GM19351 (cell line): ENCODE results near the gene NAPSA.
A peak's percentile ranks its signal among the peaks of the same experiment; 100 is the strongest.
"Not testable (repeated sequence)": the region's sequence is repeated elsewhere in the genome, so short reads cannot be mapped to it uniquely, and the experiment has no call there.

Experiments used
- ATAC-seq: cut with Tn5 transposase; IDR thresholded peaks from one replicate; pipeline ENCODE4 v1.9.1; 2021; ENCODE audit warnings: mild to moderate bottlenecking, moderate library complexity; ENCODE audit not compliant: unreplicated experiment

NAPSA gene

DNA sequence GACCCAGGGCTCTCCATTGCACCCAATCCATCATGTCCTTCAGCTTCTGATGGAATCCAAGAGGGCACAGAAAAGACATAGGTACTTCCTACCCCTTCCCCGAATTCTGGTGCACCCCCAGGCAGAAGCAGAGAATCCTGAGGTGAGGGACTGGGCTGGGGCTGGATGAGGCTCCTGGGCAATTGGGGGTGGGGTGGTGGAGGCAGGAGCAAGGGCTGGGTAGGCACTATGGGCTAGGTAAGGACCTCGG lies 33.5 kb downstream of the NAPSA start:
- no peak for ATAC-seq

DNA sequence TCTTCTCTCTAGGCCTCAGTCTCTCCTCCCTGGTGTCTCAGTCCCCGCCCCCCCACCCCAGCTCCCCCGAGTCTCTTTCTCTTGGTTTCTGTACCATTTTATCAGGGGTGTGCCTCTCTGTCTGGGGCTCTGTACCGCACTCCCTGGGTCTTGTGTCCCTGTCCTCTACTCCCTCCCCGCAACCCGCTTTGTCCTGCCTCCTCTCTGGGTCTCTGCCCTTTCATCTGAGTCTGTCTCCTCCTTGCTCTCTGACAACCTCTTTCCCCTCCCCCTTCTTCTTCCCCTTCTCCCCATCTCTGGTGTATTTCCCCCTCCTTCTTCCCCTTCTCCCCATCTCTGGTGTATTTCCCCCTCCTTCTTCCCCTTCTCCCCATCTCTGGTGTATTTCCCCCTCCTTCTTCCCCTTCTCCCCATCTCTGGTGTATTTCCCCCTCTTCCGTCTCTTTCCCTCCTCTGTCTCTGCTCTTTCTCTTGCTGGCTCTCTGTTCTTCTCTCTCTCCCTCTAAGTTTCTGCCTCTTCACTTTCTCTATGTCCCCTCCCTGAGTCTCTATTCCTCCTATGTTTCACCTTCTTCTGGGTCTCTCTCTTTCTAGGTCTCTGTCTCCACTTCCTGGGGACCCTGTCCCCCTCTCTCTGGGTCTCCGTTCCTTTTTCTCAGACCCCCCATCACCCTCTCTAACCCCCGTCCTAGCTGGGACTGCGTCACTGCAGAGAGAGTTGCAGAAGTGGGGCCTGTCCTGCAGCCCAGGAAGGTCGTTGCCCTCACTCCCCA lies 34.0 kb downstream of the NAPSA start:
- no peak for ATAC-seq

DNA sequence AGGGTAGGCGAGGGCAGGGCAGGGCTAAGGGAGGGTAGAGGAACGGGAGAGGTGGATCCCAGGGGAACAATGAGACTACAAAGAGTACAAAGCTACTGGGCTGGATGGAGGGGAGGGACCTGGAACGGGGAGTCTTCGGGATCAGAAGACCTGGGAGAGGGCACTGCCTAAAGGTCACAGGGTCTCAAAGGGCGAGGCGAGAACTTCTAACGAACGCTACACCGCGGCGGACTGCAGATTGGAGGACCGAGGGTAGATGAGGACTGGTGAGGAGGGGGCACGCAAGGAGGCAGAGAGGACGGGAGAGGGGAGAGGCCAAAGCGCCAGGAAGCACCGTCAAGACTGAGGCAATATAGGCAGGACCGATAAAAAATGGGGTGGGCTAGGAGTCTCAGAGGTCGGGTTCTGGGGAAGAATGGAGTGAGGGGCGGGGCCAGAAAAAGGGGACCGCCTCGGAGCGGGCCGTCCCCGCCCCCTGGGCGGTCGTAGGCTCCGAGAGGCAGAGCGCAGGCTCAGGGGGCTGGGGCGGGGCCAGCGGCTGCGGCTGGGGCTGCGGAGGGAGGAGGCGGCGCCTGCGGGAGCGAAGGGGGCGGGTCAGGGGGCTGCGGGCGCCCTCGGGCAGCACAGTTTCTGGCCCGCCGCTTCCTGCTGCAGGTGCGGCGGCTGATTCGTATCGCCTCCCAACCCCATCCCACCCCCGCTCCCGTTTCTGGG lies 34.9 kb downstream of the NAPSA start:
- ATAC-seq = peak; percentile 28

DNA sequence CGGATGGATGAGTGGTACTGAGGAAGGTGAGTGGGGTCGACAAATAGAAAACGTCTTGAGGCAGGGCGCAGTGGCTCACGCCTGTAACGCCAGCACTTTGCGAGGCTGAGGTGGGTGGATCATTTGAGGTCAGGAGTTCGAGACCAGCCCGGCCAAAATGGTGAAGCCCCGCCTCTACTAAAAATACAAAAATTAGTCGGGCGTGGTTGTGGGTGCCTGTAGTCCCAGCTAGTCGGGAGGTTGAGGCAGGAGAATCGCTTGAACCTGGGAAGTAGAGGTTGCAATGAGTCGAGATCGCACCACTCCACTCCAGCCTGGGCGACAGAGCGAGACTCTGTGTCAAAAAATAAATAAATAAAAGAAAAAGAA lies 35.5 kb downstream of the NAPSA start:
- ATAC-seq = not testable (repeated sequence)

DNA sequence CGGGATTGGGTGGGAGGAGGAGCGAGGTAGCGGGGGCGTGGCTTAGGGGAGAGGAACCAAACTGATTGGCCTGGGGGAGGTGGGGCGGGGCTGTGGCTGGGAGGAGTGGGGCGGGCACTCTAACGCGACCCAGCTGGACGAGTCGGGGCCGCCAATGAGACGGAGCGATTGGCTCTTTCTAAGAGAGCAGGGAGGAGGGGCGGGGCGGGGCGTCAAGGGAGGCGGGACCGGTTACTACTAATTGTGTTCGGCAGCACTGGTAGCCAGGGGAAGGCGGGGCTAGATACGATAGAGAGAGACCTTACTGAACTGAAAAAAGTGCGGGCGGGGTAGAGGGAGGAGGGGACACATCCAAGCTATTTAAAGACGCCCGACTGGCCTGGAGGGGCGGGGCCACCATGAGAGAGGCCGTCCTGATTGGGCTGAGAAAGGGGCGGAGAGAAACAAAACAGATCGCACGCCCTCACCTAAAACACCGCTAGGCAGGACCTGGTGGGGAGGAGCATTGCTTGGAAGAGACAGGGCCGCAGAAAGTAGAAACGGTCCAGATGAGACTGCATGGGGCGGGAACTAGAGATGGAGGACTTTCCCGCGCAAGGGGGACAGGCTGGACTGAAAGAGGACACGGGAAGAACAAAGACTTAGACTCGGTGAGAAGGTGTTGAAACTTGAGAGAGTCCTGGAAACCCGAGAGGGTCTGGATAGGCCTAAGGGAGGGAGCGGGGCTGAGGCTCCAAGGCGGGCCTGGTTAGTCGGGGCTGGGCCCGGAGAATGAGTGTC lies 36.1 kb downstream of the NAPSA start, which contains the start of gene KCNC3:
Gene KCNC3, minus strand, starts transcription at position 232 of the 780 bp plus-strand sequence. CDS start 295 bp downstream, outside the sequence.
- ATAC-seq = peak; percentile 55

DNA sequence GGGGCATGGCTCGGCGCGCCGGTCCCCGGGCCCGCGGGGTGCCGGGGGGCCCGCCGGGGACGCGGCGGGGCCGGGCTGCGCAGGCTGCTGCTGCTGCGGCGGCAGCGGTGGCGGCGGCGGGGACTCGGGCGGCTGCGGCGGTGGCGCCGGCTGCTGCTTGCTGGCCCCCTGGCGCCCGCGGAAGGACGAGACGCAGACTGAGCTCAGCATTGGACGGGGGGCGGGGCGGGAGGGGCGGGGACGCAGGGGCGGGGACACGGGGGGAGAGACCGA lies 36.6 kb downstream of the NAPSA start:
- ATAC-seq = peak; percentile 12

DNA sequence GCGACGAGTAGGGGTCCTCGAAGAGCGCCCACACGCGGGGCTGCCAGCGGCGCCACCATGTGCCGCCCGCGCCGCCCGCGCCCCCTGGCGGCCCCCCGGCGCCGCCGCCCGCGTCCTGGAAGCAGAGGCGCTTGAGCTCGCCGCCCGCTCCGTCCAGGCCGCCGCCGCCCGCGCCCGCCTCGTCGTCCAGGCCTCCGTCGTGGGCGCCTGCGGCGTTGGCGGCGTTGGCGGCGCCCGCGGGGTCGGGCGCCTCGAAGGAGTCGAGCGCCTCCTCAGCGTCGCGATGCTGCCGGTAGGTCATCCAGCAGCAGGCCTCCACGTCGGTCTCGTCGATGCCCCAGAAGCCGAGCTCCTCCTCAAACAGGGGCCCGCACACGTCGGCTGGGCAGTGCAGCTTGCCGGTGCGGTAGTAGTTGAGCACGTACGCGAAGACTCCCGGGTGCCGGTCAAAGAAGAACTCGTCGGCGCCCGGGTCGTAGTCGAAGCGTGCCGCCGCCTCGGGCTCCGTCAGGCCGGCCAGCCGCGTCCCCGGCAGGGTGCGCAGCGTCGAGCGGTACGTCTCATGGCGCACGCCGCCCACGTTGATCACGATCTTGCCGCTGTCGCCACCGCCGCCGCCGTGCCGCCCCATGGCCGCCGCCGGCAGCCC lies 37.1 kb downstream of the NAPSA start:
- no peak for ATAC-seq

DNA sequence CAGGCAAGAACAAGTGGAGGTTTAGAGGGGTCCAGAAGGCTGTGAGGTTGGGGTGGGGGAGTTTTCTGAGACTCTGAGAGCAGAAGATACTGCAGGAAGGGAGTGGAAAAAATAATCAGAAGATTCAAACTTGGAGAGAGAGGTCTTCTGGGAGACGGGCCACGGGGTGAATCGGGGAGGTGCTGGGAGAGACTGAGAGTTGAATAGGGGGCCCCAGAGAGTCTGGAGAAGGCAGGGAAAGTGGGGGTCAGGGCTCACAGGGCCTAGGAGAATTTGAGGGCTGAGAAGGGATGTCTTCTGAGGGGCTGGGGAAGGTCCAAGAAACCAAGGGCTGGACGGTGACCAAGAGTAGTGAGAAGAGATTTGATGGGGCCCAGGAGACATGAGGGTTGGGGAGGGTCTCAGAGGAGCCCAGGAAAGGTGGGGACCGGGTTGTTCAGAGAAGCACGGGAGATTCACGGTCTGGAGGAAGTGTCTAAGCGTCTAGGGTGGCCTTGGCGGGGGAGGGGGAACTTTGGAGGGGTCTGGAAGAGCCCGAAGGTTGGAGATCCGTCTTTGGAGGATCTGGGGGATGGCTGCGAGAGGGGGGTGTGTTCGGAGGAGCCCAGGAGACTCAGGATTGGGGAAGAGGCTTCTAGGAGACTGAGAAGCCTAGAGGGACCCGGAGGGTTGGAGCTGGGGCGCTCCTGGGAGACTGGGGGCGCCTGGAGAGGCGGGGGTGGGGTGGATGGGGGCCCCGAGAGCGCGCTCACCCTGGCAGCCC lies 37.8 kb downstream of the NAPSA start:
- ATAC-seq = no peak

DNA sequence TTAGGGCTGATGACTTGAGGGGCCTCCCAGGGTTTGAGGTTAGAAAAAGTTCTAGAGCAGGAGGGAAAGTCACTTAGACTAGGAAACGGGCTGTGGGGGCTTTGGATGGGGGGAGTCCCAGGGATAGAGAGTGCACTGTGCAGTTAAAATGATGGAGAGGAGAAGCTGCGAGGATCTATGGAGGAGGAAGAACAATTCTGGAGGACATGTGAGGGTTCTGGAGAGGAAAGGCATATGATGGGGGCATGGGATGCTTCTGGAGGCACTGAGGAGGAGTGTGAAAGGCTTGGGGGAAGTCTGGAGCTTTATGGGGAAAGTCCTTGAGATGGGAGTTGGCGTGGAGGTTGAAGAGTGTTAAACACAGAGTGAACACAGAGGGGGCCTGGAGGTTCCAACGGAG lies 38.4 kb downstream of the NAPSA start:
- ATAC-seq = no peak

DNA sequence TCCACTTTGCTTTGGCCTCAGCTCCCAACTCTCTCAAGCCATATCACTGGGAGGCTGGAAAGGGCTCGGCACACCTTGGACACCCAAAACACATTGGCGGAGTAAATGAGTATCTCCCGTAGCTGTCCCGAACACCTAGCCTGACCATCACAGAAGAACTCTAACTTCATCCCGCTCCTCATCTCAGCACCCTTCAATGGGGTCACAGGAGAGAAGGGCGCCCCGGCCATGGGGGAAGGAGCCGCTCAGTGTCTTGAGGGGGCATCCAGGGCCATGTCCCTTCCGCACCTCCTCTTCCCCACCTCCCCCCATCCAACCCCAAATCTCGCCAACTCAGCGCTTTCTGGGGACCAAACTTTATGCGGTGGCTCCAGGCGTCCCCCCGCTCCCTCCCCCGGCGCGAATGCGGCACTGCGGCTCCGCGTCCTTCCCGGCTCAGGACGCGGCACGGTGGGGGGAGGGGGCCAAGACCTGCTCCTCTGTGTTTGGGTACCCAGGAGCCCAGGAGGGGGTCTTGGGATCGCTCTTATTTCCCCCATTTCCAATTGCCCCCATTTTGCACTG lies 39.3 kb downstream of the NAPSA start:
- ATAC-seq = no peak

DNA sequence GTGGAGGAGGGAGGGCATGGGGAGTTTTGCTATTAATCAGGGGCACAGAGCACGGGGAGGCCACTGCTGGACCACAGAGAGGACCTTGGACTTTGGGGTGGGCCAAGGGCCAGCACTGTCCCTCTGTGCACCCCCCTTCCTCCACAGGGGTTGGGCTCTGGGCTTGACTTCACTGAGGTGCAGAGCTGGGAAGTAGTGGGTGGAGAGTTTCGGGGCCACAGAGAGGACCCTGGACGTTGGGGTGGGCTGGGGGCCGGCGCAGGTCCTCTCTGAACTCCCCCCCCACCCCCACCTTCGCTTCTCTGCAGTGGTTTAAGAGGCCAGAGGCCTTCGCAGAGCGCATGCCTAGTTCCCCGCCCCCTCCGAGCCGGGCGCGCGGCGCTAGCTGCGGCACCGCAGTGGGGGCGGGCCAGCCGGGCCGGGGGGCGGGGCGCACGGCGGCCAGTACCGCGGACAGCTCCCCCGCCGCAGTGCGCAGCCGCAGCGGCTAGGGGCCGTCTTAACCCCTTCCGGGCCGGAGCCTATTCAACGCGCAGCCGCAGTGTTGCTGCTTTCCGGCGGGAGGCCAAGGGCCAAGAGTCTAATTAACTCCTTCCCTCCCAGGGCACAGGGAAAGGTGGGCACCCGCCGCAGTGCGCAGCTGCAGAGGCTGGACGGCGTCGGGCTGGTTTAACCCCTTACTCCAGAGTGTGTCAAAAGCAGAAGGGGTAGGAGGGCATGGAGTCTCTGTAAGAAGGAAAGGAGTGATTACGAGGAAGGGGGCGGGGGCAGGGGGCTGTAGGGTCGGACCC lies 39.9 kb downstream of the NAPSA start:
- ATAC-seq = no peak

DNA sequence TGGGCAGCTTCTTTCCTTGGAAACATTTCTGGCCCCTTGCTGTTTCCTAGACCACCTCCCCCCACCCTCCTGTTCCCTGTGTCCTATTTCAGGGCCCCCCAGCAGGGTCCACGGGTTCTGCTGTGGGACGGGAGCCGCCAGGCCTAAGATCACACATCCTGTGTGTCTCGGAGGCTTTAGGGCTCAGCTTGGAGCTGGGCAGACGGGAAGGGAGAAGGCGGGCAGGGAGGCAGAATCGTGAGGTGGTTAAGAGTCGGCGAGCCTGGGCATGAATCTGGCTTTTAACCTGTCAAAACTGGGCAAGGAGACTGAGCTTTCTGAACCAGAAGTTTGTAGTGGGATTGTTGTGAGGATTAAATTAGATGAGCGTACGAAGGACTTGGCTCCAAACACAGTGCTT lies 41.1 kb downstream of the NAPSA start:
- ATAC-seq = no peak

DNA sequence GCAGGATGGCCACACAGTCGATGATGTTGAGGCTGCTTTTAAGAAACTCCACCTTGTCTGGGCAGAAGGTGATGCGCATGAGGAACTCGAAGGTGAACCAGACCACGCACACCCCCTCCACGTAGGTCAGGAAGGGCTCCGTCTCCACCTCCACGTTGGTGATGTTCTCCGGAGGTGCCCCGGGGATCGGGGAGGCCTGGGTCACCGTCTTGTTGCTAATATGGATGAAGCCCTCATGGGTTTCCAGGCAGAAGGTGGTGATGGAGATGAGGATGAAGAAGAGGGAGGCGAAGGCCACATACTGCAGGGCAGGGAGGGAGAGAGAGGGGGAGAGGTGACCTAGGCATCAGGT lies 41.7 kb downstream of the NAPSA start:
- no peak for ATAC-seq

DNA sequence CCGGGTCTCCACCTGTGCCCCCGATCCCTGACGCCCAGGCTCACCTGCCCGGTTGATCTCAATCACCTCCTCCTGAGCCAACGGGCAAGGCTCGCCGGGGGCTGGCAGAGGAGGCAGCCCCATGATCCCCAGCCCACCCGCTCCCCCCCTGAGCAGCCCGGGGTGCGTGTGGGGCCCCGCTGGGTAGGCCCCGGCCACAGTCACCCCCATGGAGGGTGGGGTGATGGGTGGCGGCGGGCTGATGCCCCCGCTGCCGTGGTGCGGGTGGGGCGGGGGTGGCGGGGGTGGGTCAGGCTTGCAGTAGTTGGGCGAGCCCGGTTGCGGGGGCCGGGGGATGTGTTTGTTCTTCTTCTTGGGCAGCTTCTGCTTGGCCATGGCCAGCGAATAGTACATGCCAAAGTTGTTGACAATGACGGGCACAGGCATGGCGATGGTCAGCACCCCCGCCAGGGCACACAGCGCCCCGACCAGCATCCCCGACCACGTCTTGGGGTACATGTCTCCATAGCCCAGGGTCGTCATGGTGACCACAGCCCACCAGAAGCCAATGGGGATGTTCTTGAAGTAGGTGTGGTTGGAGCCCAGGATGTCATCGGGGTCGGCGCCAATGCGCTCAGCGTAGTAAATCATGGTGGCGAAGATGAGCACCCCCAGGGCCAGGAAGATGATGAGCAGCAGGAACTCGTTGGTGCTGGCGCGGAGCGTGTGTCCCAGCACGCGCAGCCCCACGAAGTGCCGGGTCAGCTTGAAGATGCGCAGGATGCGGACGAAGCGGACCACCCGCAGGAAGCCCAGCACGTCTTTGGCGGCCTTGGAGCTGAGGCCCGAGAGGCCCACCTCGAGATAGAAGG lies 42.3 kb downstream of the NAPSA start:
- ATAC-seq = no peak

DNA sequence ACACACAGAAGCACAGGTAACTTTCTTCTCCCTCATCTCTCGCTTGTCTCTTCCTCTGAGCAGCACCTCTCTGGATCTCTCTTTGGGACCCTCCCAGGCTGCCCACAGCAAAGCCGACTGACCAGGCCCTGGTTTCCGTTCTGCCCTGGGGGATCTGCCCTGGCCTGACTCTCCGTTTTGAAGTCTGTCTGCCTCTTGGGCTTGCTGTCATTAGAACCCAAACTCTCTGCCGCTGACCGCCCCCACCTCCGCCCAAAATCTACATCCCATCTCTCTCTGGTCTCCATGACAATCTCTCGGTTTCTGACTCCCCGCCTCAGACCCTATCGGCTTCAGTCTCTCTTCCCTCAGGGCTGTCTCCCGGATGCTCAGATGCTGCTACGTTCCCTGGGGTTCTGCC lies 43.2 kb downstream of the NAPSA start:
- no peak for ATAC-seq

DNA sequence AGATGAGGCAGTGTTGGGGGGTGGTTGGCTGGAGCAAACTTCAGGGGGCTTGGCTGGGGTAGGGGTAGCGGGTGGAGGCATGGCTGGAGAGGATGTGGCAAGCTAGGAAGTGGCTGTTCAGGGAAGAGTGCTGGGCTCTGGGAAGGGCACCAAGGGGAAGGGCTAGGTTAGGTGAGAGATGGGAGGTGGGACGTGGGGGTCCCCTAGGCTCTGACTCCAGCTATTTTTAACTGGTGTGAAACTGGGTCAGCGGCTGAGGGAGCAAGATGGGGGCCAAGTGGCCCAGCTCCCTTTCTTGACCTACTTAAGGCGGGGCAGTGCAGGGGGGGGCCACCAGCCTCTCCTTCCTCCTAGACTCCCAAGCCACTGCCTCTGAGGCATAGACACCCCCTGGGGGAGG lies 43.6 kb downstream of the NAPSA start:
- no peak for ATAC-seq

DNA sequence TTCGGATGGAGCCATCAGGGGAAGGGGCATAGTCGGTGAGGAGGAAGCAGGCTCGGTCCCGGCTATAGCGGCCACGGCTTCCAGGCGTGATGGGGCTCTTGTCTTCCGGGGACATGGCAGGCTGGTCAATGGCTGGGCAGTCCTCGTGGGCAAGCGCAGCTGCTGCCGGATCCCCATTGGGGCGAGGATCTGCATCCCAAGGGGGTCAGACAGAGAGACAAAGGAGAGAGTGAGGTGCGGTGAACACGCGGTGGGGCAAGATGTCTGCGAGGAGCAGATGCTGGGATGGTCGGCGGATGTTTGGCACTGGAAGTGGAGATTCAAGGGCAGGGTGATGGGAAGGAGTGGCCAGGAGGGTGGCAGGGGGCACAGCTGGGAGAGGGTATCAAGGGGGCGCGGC lies 44.8 kb downstream of the NAPSA start:
- no peak for ATAC-seq

DNA sequence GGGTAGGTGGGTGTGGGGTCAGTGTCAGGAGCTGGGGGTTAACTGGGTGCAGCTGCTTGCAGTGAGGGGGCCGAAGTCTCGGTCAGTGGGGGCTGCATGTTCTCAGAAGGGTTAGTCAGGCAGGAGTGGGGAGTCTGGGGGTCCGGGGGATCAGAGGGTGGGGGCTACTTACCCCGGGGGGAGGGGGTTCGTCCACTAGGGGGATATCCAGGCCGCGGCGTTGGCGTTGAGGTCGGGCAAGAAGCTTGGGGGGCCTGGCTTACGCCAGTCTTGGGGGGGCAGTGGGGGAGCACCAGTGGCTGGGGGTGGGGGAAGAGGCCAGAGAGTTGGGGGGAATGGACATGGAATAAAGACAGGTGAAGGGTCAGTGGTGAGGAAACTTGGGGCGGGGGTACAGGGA lies 45.4 kb downstream of the NAPSA start:
- ATAC-seq = no peak

DNA sequence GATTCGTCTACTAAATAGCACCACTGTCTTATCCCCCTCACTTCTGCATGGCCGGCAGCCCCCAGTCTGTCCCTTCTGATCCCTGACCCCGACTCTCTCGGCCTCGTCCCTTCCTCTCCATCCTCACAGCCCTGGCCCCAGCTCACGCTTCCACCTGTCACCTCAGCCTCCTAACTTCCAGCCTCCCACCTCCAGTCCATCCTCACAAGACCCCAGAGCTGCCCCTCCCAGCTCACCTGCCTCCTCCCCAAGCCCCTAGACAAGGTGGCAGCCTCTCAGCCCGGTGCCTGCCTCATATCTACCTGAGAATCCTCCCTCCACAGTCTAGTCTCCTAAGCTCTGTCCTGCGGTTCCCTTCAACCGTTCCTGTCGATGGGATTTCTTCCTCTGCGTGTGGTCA lies 46.3 kb downstream of the NAPSA start:
- no peak for ATAC-seq
